ENCODE results near the gene ADAM21. TPM values are rescaled to one million over a fixed set of nuclear protein-coding genes. Genes with fewer than 3 reads are reported as not detected.
A peak's percentile ranks its signal among the peaks of the same experiment; 100 is the strongest.

Gene ADAM21
- total RNA-seq, 2 donors from 2014 or later = 0.18 TPM; not detected in 1

GRCh38 chr14:70489579-70490200, 37.7 kb downstream of the ADAM21 start:
- peaks cover 61% of the 10 kb centered on the region for H3K9me3 ChIP-seq (ENCODE audit: control insufficient read depth, low read length)
- no peaks in the 10 kb centered on the region for H3K27me3 ChIP-seq (ENCODE audit: control insufficient read depth, insufficient read depth, low read length, poor library complexity, severe bottlenecking)
- Mint-ChIP-seq H3K4me3 (no peak overlapping the region), H3K4me1 (no peaks in the 10 kb centered on the region), H3K27me3 (ENCODE audit: insufficient read depth) (no peaks in the 10 kb centered on the region), H3K27ac (no peak overlapping the region), H3K9me3 (peaks cover 84% of the 10 kb centered on the region), H3K36me3 (ENCODE audit: low read depth) (peaks cover 43% of the 10 kb centered on the region)
- no peak for DNase-seq
- no peak overlapping the region for H3K27ac ChIP-seq (ENCODE audit: low read depth, low read length)
- WGBS, 2 experiments (ENCODE audit: insufficient coverage in 1 of 2, insufficient read length in 1 of 2) = 76 to 84% methylated on average over 3 of the region's 3 CpGs
- TF ChIP-seq CTCF (conservative IDR thresholded peaks at IDR 0.05) = no peak
- H3K4me3 ChIP-seq (ENCODE audit: low read length) = peak overlapping the region; percentile 53
- H3K4me1 ChIP-seq (ENCODE audit: control insufficient read depth, insufficient read depth, low read length) = no peaks in the 10 kb centered on the region
- H3K9ac ChIP-seq (ENCODE audit: extremely low read depth, low read length, poor library complexity, severe bottlenecking) = no peak overlapping the region
- peaks cover 12% of the 10 kb centered on the region for H3K36me3 ChIP-seq (ENCODE audit: control insufficient read depth, insufficient read depth, low read length)

GRCh38 chr14:70498191-70498590, 46.2 kb downstream of the ADAM21 start:
- peaks cover 12% of the 10 kb centered on the region for H3K36me3 Mint-ChIP-seq (ENCODE audit: low read depth)
- H3K4me1 Mint-ChIP-seq = no peaks in the 10 kb centered on the region
- Histone ChIP-seq H3K4me1 (ENCODE audit: control insufficient read depth, insufficient read depth, low read length) (no peaks in the 10 kb centered on the region), H3K27me3 (ENCODE audit: control insufficient read depth, insufficient read depth, low read length, poor library complexity, severe bottlenecking) (no peaks in the 10 kb centered on the region), H3K9ac (ENCODE audit: extremely low read depth, low read length, poor library complexity, severe bottlenecking) (no peak overlapping the region), H3K27ac (ENCODE audit: low read depth, low read length) (no peak overlapping the region), H3K36me3 (ENCODE audit: control insufficient read depth, insufficient read depth, low read length) (no peaks in the 10 kb centered on the region), H3K9me3 (ENCODE audit: control insufficient read depth, low read length) (peaks cover 47% of the 10 kb centered on the region), H3K4me3 (ENCODE audit: low read length) (no peak overlapping the region)
- no peak overlapping the region for H3K27ac Mint-ChIP-seq
- H3K9me3 Mint-ChIP-seq = peaks cover 74% of the 10 kb centered on the region
- H3K4me3 Mint-ChIP-seq = no peak overlapping the region
- TF ChIP-seq CTCF (conservative IDR thresholded peaks at IDR 0.05) = no peak
- DNase-seq = no peak
- H3K27me3 Mint-ChIP-seq (ENCODE audit: insufficient read depth) = peaks cover 2% of the 10 kb centered on the region

Other genes with a start within 250 kb of the ADAM21 start
- gene COX16, start 92.5 kb upstream of the ADAM21 start, total RNA-seq = 10 to 100 TPM; 61.3 to 62.4 TPM
- gene SYNJ2BP, start 35.1 kb upstream of the ADAM21 start, total RNA-seq = 10 to 100 TPM; 31.0 to 40.6 TPM
- gene ADAM20, start 82.8 kb downstream of the ADAM21 start, total RNA-seq = 1 to 10 TPM; 1.6 to 1.7 TPM
- 10 to 100 TPM; 49.1 to 50.7 TPM for gene MED6, start 148.5 kb downstream of the ADAM21 start, total RNA-seq
- 10 to 100 TPM in 1 of 2 donors, 1 to 10 TPM in 1; 9.4 to 11.6 TPM for gene TTC9, start 189.7 kb downstream of the ADAM21 start, total RNA-seq